Stimulated activated CD8-positive, alpha-beta memory T cell treated with anti-CD3 and anti-CD28 coated beads, Interleukin-7, amount 100 ng/mL, for 1 hour (primary cell): Measurements from ENCODE around the gene P2RX6.

Experiments used
- DNase-seq, 2 donors: peaks; one replicate each; pipeline ENCODE4 v3.0.0-alpha.2; 2020; ENCODE audit warnings: low read depth in 2 of 2

Gene P2RX6

DNA sequence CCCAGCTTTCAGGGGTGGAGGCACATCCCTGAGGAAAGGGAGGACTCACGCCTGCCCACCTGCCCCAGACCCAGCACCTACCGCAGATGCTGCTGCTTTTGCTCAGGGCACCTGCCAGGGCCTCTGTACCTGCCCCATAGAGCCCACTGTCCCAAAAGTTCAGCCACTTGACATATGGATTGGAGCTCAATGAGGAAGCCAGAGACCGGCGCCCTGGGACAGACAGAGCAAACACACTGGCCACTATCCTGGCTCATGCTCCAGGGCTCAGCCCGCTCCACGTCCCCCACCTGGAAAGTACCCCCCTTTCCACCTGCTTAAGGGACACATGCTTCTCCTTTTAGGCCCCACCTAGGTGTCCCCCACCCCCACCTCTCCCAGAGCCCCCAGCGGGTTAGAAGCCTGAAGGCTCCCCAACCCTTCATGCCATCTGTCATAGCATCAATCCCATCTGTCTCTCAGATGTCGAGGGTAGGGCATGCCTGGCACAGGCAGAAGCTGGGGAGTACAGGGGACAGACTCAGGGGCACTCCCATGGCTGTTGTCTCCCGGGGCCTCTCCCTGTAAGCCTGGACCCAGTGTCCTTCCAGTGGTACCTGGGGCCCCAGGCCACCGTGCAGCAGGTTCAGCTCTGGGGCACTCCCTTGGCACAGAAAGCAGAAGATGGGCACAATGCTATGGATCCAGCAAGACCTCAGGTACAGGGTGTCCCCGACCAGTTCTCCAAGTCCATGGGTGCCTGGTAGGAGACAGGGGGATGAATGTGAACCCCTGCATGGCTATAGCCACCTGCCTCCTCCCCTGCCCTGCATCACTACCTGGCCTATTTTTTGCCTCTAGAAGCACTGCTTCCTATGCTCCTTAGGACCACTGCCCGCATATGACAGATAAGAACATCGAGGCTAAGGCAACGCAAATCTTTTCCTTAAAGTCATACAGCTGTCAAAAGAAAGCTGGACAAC lies 2.2 kb upstream of the P2RX6 start:
- DNase-seq, result no peak

DNA sequence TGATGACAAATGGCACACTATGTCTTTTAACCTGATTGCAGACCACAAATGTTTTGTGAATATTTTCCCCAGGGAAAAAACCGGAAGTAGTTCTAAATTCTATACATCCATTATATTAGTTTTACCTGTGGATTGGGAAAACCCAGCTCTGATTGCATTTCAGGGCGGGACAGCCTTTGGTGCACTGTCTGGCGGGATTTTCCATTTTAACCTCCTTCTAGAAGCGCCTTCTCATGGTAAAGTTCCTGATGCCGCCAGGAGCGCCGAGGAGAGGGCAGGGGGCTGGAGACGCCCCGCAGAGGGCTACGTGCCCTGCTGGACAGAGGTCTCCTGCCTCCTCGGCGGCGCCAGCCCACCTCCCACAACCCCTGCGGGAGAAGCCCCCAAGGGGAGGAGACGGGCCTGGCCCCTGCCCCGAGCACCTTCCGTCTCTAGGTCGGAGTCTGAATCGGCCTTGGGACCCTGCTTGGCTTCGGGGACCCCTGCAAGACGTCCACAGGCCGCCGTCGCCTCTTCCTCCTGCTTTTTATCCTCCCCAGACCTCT lies 1.2 kb upstream of the P2RX6 start:
- DNase-seq, result no peak

DNA sequence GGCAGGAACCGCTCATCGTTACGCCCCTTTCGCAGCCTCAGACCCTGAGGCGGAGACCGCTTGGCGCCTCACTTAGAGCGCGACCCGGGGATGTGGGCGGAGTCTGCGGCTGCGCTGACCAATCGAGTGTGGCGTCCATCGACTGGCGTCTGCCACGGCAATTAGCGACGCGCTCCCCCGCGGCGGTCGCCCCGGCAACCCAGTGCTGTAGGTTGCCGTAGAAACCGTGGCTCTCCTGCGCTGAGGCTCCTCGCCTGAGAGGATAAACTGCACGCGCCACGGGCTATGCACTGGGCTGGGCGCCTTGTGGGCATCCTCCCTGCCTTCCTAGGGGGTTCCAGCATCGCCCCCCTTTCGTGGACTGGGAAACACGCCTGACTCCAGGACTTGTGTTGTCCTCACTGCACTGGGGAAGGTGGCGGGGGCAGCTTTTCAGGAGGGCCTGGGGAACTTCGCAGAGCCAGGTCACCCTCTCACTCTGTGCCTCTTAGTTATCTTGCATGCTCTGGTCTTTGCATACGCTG lies 701 bp upstream of the P2RX6 start:
- DNase-seq, result peak; percentile 54 to 72

DNA sequence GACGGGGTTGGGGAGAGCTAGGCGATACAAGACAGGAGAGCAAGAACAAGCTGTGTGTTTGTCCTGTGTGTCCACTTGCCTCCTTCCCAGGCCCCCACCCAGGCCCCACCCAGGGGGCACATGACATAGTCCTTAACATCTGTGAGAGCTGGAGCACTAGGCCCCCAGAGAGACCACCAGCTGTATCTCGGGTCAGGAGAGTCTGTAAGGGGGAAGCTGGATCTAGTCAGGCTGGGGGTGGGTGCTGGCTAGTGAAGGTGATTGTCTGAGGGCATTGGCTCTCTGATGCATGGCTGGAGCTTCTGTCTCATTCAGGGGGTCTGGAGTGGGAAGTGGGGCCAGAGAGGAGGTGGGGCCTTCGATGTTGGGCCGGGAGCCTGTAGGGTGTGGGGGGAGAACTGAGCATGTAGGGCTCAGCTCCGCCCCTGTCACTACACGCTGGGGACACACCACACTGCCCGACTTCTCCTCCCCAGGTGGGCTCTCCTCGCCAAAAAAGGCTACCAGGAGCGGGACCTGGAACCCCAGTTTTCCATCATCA lies 571 bp downstream of the P2RX6 start:
- no peak for DNase-seq

DNA sequence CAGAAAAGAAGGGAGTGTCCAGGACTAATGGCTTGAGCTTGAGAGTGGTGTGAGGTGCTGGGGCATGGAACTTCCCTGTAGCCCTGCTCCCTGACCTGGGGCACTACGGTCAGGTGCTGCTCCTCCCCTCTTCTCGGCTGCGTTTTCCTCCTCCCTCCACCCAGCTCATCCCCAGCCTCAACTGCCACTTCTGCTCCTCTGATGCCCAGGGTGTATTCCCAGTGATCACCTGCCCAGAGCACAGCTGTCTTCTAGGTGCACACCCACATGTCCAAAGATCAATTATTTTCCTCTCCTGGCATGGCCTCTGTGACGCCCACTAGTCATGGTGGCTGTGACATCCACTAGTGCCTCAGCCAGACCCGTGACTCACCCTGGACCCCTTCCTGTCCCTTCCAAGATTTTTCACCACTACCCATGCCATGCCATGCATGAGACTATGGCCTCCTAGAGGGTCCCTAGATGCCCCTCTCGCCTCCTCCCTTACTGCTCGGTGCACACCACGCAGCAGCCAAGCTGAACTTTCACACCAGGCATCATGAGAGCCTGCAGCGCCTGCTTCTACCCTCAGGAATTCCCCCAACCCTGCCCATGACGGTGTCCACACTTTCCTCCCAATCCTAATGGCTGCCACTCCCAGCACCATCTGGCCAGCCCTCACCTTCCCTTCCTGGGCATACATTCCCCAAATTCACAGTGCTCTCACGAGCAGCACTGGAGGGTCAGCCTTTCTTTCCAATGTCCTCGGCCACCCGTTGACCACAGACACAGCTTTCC lies 1.9 kb downstream of the P2RX6 start:
- DNase-seq, result no peak

GRCh38 chr22:21018314-21018713 lies 3.3 kb downstream of the P2RX6 start:
- DNase-seq, result no peak

GRCh38 chr22:21020802-21021429 lies 6.0 kb downstream of the P2RX6 start:
- no peak for DNase-seq

DNA sequence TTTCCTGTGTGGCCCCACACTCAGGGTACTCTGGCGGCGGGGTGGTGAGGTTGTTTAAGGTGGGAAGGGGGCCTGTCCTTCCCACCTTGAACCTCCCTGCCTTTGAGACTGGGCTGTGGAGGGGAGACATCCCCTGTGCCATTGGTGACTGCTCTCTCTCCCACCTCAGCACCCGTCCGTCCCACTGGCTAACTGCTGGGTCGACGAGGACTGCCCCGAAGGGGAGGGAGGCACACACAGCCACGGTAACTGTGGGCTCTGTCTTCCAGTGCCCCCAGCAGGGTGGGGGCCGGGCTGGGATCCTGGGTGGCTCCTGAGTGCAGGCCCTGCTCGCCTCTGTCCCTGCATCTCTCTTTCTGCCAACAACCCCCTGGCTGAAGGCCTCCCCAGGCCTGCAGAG lies 7.5 kb downstream of the P2RX6 start:
- no peak for DNase-seq

DNA sequence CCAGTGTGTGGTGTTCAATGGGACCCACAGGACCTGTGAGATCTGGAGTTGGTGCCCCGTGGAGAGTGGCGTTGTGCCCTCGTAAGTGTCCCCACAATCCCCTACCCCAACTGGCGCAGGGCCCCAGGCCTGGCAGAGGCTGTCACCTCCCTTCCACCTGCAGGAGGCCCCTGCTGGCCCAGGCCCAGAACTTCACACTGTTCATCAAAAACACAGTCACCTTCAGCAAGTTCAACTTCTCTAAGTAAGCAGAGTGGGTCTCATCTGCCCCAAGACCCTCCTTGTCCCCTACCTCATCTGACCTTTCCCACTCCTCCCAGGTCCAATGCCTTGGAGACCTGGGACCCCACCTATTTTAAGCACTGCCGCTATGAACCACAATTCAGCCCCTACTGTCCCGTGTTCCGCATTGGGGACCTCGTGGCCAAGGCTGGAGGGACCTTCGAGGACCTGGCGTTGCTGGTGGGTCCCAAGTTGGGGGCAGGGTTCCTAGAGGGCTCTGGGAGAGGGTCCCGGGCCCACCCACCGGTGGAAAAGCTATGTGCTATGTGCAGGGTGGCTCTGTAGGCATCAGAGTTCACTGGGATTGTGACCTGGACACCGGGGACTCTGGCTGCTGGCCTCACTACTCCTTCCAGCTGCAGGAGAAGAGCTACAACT lies 8.1 kb downstream of the P2RX6 start:
- no peak for DNase-seq

DNA sequence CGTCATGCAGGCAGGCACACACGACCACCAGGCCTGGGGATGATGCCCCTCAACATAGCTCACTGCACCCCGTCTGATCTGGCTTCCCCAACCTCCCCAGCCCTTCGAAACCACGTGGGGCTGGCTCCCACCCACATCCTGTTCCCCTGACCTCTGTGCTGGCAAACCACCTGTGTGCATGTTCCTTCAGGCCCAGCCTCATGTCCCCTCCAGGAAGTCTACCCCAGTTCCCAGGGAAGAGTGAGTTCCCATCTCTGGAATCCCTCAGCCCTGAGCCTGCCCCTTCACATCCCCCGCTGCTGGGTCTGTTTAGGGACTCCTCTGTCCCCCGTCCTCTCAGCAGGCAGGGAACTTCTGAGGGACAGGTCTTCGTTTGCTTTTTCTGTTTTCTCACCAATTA lies 10.3 kb downstream of the P2RX6 start:
- DNase-seq, result no peak

GRCh38 chr22:21025763-21026755 lies 11.1 kb downstream of the P2RX6 start:
- DNase-seq, result no peak

DNA sequence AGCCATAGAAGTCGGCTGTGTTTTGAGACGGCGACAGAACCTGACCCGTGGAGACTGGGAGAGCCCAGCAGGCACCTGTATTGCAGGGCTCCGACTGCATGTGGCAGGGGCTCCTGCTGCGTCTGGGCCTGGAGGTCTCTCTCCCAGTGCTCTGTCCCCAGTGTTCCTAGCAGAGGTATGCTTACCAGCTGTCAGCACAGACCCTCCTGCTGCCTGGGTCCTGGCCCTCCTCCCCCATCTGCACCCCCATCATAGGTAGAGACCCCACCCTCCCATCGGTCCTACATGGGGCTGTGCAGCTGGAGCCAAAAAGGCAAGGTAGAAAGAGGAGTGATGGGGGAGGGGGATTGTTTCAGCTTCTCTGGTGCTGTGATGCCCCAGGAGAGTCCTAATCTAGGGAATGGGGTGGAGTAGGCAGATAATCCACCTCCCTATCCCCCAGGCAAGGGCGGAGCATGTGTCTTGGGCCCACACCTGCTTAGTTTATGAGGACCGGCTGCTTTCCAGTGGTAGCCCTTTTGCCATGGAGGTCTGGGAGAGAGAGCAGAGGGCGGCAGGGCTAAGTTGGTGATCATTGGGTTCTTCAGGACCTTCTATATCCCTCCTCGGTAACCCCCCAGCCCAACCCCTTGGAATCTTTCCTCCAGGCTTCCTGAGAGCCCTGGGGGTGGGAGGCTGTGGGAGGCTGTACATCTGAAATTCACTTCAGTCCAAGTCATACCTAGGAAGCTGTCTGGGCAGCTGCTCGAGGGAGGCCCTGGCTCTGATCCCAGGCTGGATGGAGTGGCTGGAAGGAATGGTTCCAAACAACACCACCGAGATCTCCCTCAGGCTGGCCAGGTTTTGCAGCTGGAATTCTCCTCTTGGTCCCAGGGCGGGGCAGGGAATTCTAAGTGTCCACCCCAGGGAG lies 12.1 kb downstream of the P2RX6 start:
- no peak for DNase-seq

GRCh38 chr22:21028277-21029251 lies 13.6 kb downstream of the P2RX6 start:
- no peak for DNase-seq

GRCh38 chr22:21029486-21030025 lies 14.6 kb downstream of the P2RX6 start:
- no peak for DNase-seq

DNA sequence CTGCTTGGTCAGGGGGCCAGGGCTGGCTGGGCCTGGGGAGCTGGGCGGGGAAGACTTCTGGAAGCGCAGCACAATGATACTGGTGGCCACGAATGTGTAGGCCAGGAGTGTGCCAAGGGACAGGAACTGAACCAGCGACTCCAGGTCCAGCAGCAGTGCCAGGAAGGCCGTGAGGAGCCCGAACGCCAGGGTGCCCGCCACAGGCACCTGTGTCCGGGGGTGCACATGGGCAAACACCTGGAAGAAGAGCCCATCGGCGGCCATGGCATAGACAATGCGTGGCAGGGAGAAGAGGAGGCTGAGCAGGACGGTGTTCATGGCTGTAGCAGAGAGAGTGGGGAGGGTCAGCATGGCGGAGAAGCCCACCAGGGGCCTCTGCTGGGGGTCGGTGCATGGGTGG lies 15.1 kb downstream of the P2RX6 start:
- no peak for DNase-seq

GRCh38 chr22:21030621-21031544 lies 15.9 kb downstream of the P2RX6 start:
- DNase-seq, result no peak
